ENCODE measurements around the gene PCSK2. TPM values are rescaled to one million over a fixed set of nuclear protein-coding genes. Genes with fewer than 3 reads are reported as not detected.
"Not testable (repeated sequence)": the region's sequence is repeated elsewhere in the genome, so short reads cannot be mapped to it uniquely, and the experiment has no call there.

Gene PCSK2
- not detected in 2 replicates for total RNA-seq (2014; rRNA removed; shearing (Covaris generic))

GRCh38 chr20:17226410-17227218 lies at the start of gene PCSK2:
TSS of gene PCSK2 (plus strand) at chr20:17227040. CDS start at chr20:17227306, 266 bp downstream.
- peak; percentile 33 for DNase-seq (ENCODE audit: low read depth)

- DNase-seq (ENCODE audit: low read depth): no peak
Observed at GRCh38 chr20:17177341-17177740, 49.5 kb upstream of the PCSK2 start.

DNA sequence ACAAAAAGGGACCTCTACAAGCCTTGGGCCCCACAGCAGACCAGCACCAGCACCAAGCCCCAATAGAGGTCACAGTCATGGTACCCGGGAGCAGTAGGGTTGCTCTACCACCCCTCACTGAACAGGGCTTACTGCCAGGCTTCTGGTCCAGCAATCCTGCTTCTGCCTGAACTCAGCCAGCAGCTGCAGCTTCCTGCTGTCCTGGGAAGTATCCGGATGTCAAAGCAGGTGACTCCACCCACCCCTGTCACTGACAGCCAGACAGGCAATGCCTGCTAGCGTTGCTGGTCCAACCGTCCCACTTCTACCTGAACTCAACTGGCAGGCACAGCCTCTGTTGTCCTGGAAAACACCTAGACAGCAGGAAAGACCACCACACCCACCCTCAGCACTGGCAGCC lies 47.0 kb upstream of the PCSK2 start:
- DNase-seq (ENCODE audit: low read depth): no peak

DNA sequence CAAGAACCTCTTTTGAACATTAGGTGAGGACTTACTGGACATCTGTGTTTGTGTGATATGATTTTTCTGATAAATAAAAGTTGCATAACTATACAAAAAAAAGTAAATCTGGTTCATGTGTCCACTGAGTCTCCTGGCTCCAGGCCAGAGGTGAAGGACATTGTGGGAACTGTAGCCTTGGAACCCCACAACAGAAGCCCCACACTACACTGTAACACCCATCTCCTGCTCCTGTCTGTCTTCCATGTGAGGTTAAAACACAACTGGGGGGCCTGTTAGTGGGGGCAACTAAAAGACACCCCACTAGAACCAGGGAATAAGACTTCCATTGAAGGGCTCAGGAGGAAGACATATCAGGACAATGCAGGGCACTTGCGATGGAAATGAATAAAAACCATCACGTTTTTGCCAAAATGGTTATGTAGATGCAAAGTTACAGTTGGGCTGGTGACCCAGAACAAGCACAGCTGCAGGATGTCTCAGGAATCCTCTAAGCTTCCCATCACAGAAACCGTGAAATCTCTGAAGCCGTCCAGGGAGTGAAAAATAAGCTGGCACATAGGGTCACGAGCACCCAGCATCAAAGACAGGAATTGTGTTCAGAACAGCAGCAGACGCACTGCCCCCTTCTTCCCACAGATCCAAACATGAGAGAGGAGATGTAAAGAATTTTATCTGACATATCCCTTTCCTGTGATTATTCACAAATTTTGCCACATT lies 36.7 kb upstream of the PCSK2 start:
- no peak for DNase-seq (ENCODE audit: low read depth)

DNA sequence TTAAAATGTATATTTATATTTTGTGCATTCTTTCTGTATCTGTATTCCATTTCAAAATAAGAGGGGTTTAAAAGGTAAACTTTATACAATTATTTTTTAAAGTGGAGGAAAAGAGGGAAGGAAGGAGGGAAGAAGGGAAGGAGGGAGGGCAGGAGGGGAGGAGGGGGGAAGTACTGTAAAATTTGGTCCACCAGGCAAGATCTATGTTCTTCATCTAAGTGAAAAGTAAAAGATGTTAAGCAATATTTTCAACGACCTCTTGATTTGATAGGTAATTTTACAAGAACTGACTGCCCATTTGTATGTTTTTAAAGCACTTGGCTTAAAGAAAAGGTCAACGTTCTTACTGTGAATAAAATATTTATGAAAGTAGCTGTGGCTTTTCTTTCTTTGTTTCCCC lies 29.8 kb upstream of the PCSK2 start:
- no peak for DNase-seq (ENCODE audit: low read depth)

DNA sequence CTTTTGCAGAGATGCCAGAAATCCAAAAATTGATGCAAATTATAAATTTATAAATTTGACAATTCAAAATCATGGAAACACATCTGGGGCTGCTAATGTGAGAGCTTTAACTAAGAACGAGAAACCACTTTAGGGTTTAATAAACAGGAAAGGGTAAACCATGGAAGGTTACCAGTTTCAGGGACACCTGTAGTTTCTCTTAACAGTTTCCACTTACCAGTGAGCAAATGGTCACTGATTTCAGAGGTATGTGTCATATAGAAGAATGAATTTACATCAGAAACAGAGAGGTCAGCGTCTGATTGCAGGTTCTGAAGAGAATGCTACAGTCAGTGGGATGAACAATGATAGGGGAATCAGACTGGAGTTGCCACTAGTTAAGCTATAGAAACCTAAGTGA lies 24.8 kb upstream of the PCSK2 start:
- DNase-seq (ENCODE audit: low read depth): no peak

- DNase-seq (ENCODE audit: low read depth): no peak
Observed at GRCh38 chr20:17202673-17203072, 24.2 kb upstream of the PCSK2 start.

GRCh38 chr20:17205084-17205813 lies 21.6 kb upstream of the PCSK2 start:
- DNase-seq (ENCODE audit: low read depth): no peak

DNA sequence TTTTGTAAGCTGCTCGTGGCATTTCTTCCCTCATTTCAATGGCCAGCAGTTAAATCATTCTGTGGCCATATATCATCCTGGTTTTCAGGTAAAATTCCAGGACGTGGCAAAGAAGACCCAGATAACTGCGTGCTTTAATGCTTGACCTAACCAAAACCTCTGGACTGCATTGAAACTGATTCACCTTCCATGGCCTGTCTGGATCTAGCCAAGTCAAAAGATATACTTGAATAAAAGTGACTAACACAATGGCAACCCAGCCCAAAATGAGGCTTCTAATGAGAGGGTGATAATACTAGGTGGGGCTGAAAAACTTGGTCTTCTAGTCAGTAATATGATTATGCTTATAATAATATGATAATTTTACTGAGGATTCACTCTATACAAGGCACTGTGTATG lies 16.5 kb upstream of the PCSK2 start:
- DNase-seq (ENCODE audit: low read depth): no peak

- no peak for DNase-seq (ENCODE audit: low read depth)
Observed at GRCh38 chr20:17210983-17211382, 15.9 kb upstream of the PCSK2 start.

DNA sequence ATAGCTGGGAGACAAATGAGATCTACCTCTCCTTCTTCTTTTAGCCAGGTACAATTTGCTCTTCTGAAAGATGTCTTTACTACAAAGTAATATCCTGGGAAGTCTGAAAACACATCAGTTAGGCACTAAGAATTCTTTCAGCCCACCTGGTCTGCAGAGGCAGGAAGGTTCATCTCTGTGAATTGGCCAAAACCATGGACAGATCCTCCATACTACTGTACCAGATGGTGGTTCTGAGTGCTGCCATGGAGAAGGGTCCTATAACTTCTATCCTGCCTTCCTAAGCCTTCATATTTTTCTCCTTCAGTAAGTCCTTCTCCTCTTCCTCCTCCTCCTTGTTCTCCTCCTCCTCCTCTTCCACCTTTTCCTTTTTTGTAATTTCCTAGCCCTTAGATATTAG lies 11.7 kb upstream of the PCSK2 start:
- no peak for DNase-seq (ENCODE audit: low read depth)

- not testable (repeated sequence) for DNase-seq (ENCODE audit: low read depth)
Observed at GRCh38 chr20:17219856-17220255, 7.0 kb upstream of the PCSK2 start.

DNA sequence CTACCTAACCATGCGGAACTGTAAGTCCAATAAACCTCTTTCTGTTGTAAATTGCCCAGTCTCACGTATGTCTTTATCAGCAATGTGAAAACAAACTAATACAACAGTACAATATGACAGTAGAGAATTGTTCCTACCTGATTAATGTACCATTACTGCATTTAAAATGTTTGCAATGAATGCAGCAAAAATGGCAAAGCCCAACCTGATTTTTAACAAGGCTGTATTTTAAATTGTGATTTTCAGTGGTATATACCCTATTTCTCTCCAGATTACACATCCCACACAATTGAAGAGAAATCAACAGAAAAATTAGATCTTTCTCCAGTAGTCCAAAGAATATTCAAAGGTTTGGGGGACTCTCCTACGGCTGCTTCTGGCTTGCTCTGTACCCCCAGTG lies 3.3 kb upstream of the PCSK2 start:
- DNase-seq (ENCODE audit: low read depth): no peak

DNA sequence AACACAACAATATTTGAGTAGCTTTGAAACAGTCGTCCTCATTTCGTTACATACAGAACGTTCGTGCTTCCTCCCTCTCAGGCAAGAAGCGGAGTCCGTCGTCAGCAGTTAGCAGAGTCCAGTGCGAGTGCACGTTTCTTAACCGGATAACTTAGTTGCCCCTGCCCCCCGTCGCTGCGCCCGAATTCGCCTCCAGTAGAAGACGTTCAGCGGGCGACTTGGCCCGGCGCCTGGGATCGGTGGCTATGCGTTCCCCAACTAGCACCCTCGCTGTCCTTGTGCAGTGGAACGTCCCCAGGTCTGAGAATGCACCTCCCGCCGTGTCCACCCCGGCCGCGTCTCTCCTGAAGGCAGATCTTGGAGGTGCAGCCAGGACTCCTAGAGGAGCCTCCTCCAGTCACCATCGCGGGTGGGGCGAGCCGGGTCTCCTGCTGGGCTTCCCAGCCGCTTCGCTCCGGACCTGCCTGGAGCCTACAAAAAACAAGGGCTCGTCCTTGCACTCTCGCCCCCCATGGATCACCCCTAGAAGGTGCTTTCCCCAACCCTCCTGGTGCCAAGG lies 910 bp upstream of the PCSK2 start:
- no peak for DNase-seq (ENCODE audit: low read depth)

DNA sequence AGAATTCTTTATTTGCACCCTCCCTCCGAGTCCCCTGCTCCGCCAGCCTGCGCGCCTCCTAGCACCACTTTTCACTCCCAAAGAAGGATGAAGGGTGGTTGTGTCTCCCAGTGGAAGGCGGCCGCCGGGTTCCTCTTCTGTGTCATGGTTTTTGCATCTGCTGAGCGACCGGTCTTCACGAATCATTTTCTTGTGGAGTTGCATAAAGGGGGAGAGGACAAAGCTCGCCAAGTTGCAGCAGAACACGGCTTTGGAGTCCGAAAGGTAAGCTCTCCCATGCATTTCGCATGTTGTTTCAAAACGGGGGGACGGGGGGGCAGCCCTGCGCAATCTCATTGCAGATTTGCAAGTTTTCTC lies 357 bp downstream of the PCSK2 start:
- DNase-seq (ENCODE audit: low read depth): no peak

DNA sequence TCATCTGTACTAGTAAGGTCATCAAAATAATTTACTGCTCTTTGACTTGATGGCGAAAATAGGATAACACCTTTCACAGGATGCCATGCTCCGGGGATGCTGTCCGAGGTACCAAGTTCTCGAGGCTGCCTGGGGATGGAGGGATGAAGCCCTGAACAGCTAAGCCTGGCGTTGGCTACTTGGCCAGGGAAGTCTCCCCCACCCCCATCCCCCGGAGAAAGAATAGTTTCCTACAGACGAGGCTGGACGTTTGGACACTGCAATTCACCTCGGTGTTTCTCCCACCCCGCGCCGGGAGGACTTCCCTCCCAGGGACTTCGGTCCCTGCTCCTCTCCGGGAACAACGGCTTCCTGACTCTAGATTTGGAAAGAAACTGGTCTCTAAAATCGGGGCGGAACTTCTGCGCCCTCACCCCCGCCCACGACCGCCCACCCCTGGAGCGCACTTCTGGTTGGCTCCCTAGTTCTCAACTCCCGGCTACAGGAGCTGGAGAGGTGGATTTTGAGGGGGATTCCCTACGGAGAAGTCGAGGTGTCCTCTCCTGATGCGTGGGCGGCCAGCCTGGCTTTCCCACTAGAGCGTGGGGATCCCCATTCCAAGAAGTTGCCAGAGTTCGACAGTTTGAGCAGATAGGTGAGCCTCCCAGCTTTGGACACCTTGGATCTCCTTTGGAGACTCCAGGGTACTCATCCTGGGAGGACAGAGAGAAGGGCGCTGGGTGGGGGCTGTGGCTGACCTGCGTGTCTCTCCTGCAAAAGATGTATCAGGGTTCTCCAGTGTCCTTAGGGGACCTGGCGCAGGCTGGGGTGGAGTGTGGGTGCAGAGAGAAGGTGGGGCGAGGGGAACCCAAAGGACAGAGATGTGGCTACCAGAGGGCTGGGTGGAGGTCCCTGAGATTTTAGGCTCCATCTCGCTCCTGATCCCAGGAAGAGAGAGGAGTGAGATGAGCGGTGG lies 1.1 kb downstream of the PCSK2 start:
- DNase-seq (ENCODE audit: low read depth): no peak

GRCh38 chr20:17228624-17229061 lies 1.8 kb downstream of the PCSK2 start:
- no peak for DNase-seq (ENCODE audit: low read depth)

DNA sequence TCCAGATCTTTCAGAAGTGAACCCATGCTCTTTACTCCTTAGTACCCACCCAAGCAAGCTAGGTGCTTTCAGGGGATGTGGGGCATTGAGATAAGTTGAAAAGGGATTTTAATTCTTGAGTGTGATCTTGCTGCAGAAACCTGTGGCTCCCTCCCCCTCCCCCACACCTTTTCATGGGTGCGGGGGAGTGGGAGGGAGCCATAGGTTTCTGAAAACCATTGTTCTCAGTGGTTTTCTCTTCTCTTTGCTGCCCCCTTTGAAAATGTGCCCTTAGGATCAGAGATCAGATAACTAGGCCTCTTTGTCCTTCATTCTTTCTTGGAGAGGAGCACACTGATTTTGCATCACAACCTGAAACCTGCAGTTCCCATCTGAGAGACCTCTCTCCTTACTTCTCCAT lies 2.4 kb downstream of the PCSK2 start:
- DNase-seq (ENCODE audit: low read depth): no peak

- DNase-seq (ENCODE audit: low read depth): no peak
Observed at GRCh38 chr20:17233626-17234025, 6.8 kb downstream of the PCSK2 start.

DNA sequence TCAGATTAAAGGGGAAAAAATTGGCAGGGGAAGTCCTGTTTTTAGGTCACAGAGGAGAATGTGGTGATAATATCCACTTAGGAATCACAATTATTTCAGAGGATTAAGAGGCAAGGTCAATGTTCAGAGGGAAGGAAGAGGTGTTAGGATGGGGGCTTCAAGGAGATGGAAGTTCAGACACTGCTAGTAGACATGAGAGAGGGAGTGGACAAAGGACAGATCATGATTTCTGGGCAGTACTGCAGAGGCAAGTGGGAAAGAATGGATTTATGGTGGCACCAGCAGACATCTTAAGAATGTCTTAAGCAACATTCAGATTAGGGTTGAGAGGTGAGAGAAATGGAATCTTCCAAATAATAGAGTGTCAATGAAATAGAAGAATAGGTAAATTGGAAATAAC lies 9.9 kb downstream of the PCSK2 start:
- no peak for DNase-seq (ENCODE audit: low read depth)

GRCh38 chr20:17248224-17248623 lies 21.4 kb downstream of the PCSK2 start:
- no peak for DNase-seq (ENCODE audit: low read depth)

All from RPMI7951 (cell line).